HuH-7.5 (cell line): ENCODE data around the gene PLCL1.

ENCODE experiments used
- DNase-seq: peaks from one replicate; pipeline ENCODE4 v3.0.0; 2011; ENCODE audit warnings: low spot score

The PLCL1 gene

GRCh38 chr2:198116756-198117155, 312.4 kb downstream of the PLCL1 start:
- no peak for DNase-seq

GRCh38 chr2:198117406-198118041, 313.1 kb downstream of the PLCL1 start:
- DNase-seq: no peak

GRCh38 chr2:198127627-198128026, 323.2 kb downstream of the PLCL1 start:
- peak; percentile 9 for DNase-seq

GRCh38 chr2:198129609-198130008, 325.2 kb downstream of the PLCL1 start:
- DNase-seq: no peak

- DNase-seq: no peak
Measured at GRCh38 chr2:198134293-198134955, 330.0 kb downstream of the PLCL1 start.

- DNase-seq: no peak
Measured at GRCh38 chr2:198135481-198135934, 331.1 kb downstream of the PLCL1 start.

- no peak for DNase-seq
Measured at GRCh38 chr2:198136142-198136541, 331.7 kb downstream of the PLCL1 start.

- no peak for DNase-seq
Measured at GRCh38 chr2:198137733-198138132, 333.3 kb downstream of the PLCL1 start.

GRCh38 chr2:198141726-198142125, 337.3 kb downstream of the PLCL1 start:
- no peak for DNase-seq

GRCh38 chr2:198143156-198143555, 338.8 kb downstream of the PLCL1 start:
- DNase-seq: no peak

- no peak for DNase-seq
Measured at GRCh38 chr2:198143793-198144192, 339.4 kb downstream of the PLCL1 start.

- DNase-seq: no peak
Measured at GRCh38 chr2:198144660-198145059, 340.3 kb downstream of the PLCL1 start.

- no peak for DNase-seq
Measured at GRCh38 chr2:198146346-198146940, 342.1 kb downstream of the PLCL1 start.

GRCh38 chr2:198157314-198157713, 352.9 kb downstream of the PLCL1 start:
- DNase-seq: no peak

- DNase-seq: no peak
Measured at GRCh38 chr2:198161151-198161550, 356.8 kb downstream of the PLCL1 start.

GRCh38 chr2:198162276-198162675, 357.9 kb downstream of the PLCL1 start:
- DNase-seq: no peak

GRCh38 chr2:198164843-198165242, 360.4 kb downstream of the PLCL1 start:
- DNase-seq: no peak

GRCh38 chr2:198165289-198165688, 360.9 kb downstream of the PLCL1 start:
- no peak for DNase-seq

GRCh38 chr2:198167346-198167745, 363.0 kb downstream of the PLCL1 start:
- DNase-seq: no peak

- no peak for DNase-seq
Measured at GRCh38 chr2:198168651-198169050, 364.3 kb downstream of the PLCL1 start.

GRCh38 chr2:198173242-198173641, 368.8 kb downstream of the PLCL1 start:
- DNase-seq: no peak

- no peak for DNase-seq
Measured at GRCh38 chr2:198173864-198174263, 369.5 kb downstream of the PLCL1 start.

GRCh38 chr2:198175271-198175670, 370.9 kb downstream of the PLCL1 start:
- no peak for DNase-seq
